C4-2B (cell line): Measurements from ENCODE around the gene ERC2.

Experiments
- CTCF ChIP-seq: fragments of 450-650 bp; conservative IDR thresholded peaks from 2 replicates; pipeline ENCODE4 v1.5.1; 2017; ENCODE audit warnings: mild to moderate bottlenecking
- ZFX ChIP-seq: fragments of 450-650 bp; IDR thresholded peaks from 2 replicates; pipeline ENCODE4 v1.6.1; 2017

- TF ChIP-seq CTCF (no peak), ZFX (no peak)
Measured at GRCh38 chr3:55622116-55622515, 846.2 kb downstream of the ERC2 start.
